Epithelial cell of proximal tubule (primary cell): Measurements from ENCODE around the gene PCK2. TPM values are rescaled to one million over a fixed set of nuclear protein-coding genes. Genes with fewer than 3 reads are reported as not detected.

Experiments used
- DNase-seq: peaks from one replicate; pipeline ENCODE4 v3.0.0-alpha.2; 2011; ENCODE audit warnings: low read depth
- H3K4me3 ChIP-seq: 2 replicates; pipeline ENCODE4 v1.5.1; 2011; ENCODE audit warnings: low read depth, mild to moderate bottlenecking, low read length
- total RNA-seq: library from RNA; depleted of rRNA; stranded (reverse); fragments of >200 nt; gene quantifications from 2 replicates; pipeline ENCODE4 v1.2.3, GENCODE V29; 2015
- TF ChIP-seq, protein P1 (sequence below): conservative IDR thresholded peaks from 2 replicates; pipeline ENCODE4 v1.5.1; 2012; ENCODE audit warnings: low read depth, mild to moderate bottlenecking, low read length

The PCK2 gene
- total RNA-seq, 1 donor from 2014 or later = 40.0 TPM

DNA sequence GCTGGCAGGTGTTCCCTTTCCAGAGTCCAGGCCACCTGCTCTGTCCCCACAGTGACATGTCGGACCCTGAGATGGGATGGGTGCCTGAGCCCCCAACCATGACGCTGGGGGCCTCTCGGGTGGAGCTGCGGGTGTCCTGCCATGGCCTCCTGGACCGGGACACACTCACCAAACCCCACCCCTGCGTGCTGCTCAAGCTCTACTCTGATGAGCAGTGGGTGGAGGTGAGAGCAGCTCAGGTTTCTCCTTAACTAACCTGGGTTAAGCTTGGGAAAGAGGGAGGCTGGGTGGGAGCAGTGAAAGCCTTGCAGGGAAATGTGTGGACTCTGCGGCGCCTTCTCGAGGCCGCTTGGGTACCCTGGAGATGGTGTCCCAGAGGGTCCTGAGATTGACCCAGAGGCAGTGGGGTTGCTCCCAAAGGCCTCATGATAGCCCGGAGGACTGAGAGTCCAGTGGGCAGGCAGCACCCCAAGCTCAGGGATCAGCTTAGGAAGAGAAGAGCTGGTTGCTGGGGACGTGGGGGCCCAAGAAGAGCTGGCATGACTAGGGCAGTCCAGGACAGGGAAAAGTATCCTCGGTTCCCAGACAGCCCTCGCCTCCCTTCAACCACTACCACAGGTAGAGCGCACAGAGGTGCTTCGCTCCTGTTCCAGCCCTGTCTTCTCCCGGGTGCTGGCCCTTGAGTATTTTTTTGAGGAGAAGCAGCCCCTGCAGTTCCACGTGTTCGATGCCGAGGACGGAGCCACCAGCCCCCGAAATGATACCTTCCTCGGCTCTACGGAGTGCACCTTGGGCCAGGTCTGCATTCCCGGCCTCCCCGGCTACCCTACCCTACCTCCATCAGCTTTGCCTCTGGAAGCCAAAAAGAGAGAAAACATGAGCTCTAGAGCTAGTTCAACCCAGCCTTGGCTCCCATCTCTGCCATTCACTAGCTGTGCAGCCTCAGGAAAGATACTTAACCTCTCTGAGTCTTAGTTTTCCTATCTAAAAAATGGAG lies 20.9 kb upstream of the PCK2 start:
- DNase-seq = no peak
- TF ChIP-seq, protein P1, sequence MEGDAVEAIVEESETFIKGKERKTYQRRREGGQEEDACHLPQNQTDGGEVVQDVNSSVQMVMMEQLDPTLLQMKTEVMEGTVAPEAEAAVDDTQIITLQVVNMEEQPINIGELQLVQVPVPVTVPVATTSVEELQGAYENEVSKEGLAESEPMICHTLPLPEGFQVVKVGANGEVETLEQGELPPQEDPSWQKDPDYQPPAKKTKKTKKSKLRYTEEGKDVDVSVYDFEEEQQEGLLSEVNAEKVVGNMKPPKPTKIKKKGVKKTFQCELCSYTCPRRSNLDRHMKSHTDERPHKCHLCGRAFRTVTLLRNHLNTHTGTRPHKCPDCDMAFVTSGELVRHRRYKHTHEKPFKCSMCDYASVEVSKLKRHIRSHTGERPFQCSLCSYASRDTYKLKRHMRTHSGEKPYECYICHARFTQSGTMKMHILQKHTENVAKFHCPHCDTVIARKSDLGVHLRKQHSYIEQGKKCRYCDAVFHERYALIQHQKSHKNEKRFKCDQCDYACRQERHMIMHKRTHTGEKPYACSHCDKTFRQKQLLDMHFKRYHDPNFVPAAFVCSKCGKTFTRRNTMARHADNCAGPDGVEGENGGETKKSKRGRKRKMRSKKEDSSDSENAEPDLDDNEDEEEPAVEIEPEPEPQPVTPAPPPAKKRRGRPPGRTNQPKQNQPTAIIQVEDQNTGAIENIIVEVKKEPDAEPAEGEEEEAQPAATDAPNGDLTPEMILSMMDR = no peak
- H3K4me3 ChIP-seq = no peak overlapping the region

- no peak for DNase-seq
- no peak overlapping the region for H3K4me3 ChIP-seq
- TF ChIP-seq, protein P1 = no peak
Observed at GRCh38 chr14:24074625-24075484, 19.3 kb upstream of the PCK2 start.

- TF ChIP-seq, protein P1 = no peak
- H3K4me3 ChIP-seq = no peak overlapping the region
- DNase-seq = no peak
Observed at GRCh38 chr14:24075485-24076301, 18.4 kb upstream of the PCK2 start.

DNA sequence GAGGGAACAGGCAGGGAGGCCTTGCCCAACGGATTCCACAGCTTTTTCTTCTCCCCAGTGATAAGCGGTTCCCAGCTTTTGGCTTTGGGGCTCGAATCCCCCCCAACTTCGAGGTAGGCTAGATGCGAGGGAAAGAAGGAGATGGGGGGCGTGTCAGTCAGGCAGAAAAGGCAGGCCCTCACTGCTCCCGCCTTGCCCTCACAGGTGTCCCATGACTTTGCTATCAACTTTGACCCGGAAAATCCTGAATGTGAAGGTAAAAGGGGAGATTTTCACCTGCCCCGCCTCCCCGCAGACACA lies 17.9 kb upstream of the PCK2 start:
- H3K4me3 ChIP-seq = no peak overlapping the region
- TF ChIP-seq, protein P1 = no peak
- no peak for DNase-seq

GRCh38 chr14:24077086-24077485 lies 17.0 kb upstream of the PCK2 start:
- TF ChIP-seq, protein P1 = no peak
- no peak for DNase-seq
- no peak overlapping the region for H3K4me3 ChIP-seq

- no peak for DNase-seq
- no peak overlapping the region for H3K4me3 ChIP-seq
- TF ChIP-seq, protein P1 = no peak
Observed at GRCh38 chr14:24078146-24078545, 16.0 kb upstream of the PCK2 start.
